Neural progenitor cell (in vitro differentiated cells): Measurements from ENCODE around the gene CHRNA4. TPM values are rescaled to one million over a fixed set of nuclear protein-coding genes. Genes with fewer than 3 reads are reported as not detected.

Experiments
- DNase-seq: peaks from one replicate; pipeline ENCODE4 v3.0.0-alpha.2; 2016; ENCODE audit warnings: low spot score
- H2AFZ ChIP-seq: fragments of 200-600 bp; sonication (generic); replicated peaks from 2 replicates; pipeline ENCODE4 v1.6.1; 2016; ENCODE audit warnings: antibody characterized with exemption
- H3F3A ChIP-seq: fragments of 200-600 bp; sonication (generic); 2 replicates; pipeline ENCODE4 v1.6.1; 2016; ENCODE audit warnings: antibody characterized with exemption, low read depth
- H3K27ac ChIP-seq: fragments of 200-600 bp; sonication (generic); 2 replicates; pipeline ENCODE4 v1.5.1; 2016; ENCODE audit warnings: mild to moderate bottlenecking
- H3K27me3 ChIP-seq: fragments of 200-600 bp; sonication (generic); 2 replicates; pipeline ENCODE4 v1.6.1; 2016; ENCODE audit warnings: mild to moderate bottlenecking, moderate library complexity
- H3K36me3 ChIP-seq: fragments of 200-600 bp; sonication (generic); 2 replicates; pipeline ENCODE4 v1.5.1; 2016
- H3K4me1 ChIP-seq: fragments of 200-600 bp; sonication (generic); 2 replicates; pipeline ENCODE4 v1.6.1; 2016; ENCODE audit warnings: mixed run types
- H3K4me2 ChIP-seq: fragments of 200-600 bp; sonication (generic); 2 replicates; pipeline ENCODE4 v1.6.1; 2016
- H3K4me3 ChIP-seq: fragments of 200-600 bp; sonication (generic); 2 replicates; pipeline ENCODE4 v1.5.1; 2016
- H3K79me2 ChIP-seq: fragments of 200-600 bp; sonication (generic); 2 replicates; pipeline ENCODE4 v1.6.1; 2016; ENCODE audit warnings: low read depth
- H3K9ac ChIP-seq: fragments of 200-600 bp; sonication (generic); 2 replicates; pipeline ENCODE4 v1.6.1; 2016
- H3K9me3 ChIP-seq: fragments of 200-600 bp; sonication (generic); 2 replicates; pipeline ENCODE4 v1.5.1; 2016; ENCODE audit warnings: low read depth
- H4K20me1 ChIP-seq: fragments of 200-600 bp; sonication (generic); 2 replicates; pipeline ENCODE4 v1.6.1; 2016; ENCODE audit warnings: low read depth
- H3K27ac Mint-ChIP-seq: 3 replicates; pipeline ENCODE4 v1.8.0; 2021; ENCODE audit warnings: mixed read lengths
- H3K27me3 Mint-ChIP-seq: 2 replicates; pipeline ENCODE4 v1.8.0; 2022; ENCODE audit warnings: low read depth, mild to moderate bottlenecking, inconsistent platforms, moderate library complexity, mixed read lengths; ENCODE audit not compliant: insufficient read depth
- H3K36me3 Mint-ChIP-seq: 3 replicates; pipeline ENCODE4 v1.8.0; 2021; ENCODE audit warnings: mixed read lengths
- H3K4me1 Mint-ChIP-seq: 3 replicates; pipeline ENCODE4 v1.8.0; 2021; ENCODE audit warnings: mixed read lengths
- H3K4me3 Mint-ChIP-seq: 3 replicates; pipeline ENCODE4 v1.8.0; 2021; ENCODE audit warnings: mild to moderate bottlenecking, moderate library complexity, mixed read lengths
- H3K9me3 Mint-ChIP-seq: 3 replicates; pipeline ENCODE4 v1.8.0; 2020; ENCODE audit warnings: mixed read lengths
- EZH2 ChIP-seq: fragments of 200-600 bp; sonication (generic); IDR thresholded peaks from 2 replicates; pipeline ENCODE4 v1.6.1; 2017; ENCODE audit warnings: antibody characterized with exemption, mild to moderate bottlenecking, moderate library complexity
- EZH2phosphoT487 ChIP-seq: fragments of 200-600 bp; sonication (generic); IDR thresholded peaks from 2 replicates; pipeline ENCODE4 v1.6.1; 2017; ENCODE audit warnings: antibody characterized with exemption
- total RNA-seq: library from RNA; depleted of rRNA; stranded (reverse); fragments of >200 nt; gene quantifications from 2 replicates; pipeline ENCODE4 v1.2.3, GENCODE V29; 2015; ENCODE audit warnings: low replicate concordance
- TF ChIP-seq, protein P1 (sequence below): fragments of 200-600 bp; sonication (generic); IDR thresholded peaks from 2 replicates; pipeline ENCODE4 v1.5.1; 2017; ENCODE audit warnings: antibody characterized with exemption, mild to moderate bottlenecking

CHRNA4 gene
- total RNA-seq, 1 donor from 2014 or later, result not detected

DNA sequence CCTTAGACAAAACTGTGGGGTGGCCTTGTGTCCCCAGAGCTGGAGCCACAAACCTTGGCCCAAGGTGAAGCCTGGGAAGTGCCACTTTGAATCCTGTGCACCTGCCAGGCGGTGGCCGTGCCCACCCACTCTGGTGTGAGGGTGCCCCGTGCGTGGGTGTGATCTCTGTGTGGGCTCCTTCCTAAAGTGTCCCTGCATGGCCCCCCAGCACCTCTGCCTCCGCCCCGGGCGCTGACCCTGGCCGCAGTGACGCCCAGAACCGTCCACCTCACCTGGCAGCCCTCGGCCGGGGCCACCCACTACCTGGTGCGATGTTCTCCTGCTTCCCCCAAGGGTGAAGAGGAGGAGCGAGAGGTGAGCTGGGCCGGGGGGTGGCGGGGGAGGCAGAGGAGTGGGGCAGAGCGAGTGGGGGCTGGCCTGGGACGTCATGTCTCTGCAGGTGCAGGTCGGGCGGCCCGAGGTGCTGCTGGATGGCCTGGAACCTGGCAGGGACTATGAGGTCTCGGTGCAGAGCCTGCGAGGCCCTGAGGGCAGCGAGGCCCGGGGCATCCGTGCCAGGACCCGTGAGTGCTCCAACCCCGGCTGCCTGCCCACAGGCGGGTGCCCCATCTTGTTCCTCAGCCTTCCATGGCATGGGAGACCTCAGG lies 49.8 kb downstream of the CHRNA4 start:
- H3K9ac ChIP-seq, result no peak overlapping the region
- H3K4me3 ChIP-seq, result no peak overlapping the region
- no peak for DNase-seq
- no peak for TF ChIP-seq EZH2phosphoT487
- peaks cover 3% of the 10 kb centered on the region for H3K4me1 ChIP-seq
- no peak overlapping the region for H3K4me2 ChIP-seq
- H3K4me1 Mint-ChIP-seq, result peaks cover 14% of the 10 kb centered on the region
- no peak overlapping the region for H2AFZ ChIP-seq
- peaks cover 4% of the 10 kb centered on the region for H4K20me1 ChIP-seq
- H3K9me3 ChIP-seq, result no peaks in the 10 kb centered on the region
- H3K4me3 Mint-ChIP-seq, result no peak overlapping the region
- no peaks in the 10 kb centered on the region for H3F3A ChIP-seq
- no peaks in the 10 kb centered on the region for H3K9me3 Mint-ChIP-seq
- H3K36me3 Mint-ChIP-seq, result no peaks in the 10 kb centered on the region
- no peak overlapping the region for H3K27ac Mint-ChIP-seq
- H3K27ac ChIP-seq, result no peak overlapping the region
- H3K79me2 ChIP-seq, result no peaks in the 10 kb centered on the region
- no peaks in the 10 kb centered on the region for H3K36me3 ChIP-seq
- H3K27me3 ChIP-seq, result no peaks in the 10 kb centered on the region
- H3K27me3 Mint-ChIP-seq, result peaks cover 2% of the 10 kb centered on the region

DNA sequence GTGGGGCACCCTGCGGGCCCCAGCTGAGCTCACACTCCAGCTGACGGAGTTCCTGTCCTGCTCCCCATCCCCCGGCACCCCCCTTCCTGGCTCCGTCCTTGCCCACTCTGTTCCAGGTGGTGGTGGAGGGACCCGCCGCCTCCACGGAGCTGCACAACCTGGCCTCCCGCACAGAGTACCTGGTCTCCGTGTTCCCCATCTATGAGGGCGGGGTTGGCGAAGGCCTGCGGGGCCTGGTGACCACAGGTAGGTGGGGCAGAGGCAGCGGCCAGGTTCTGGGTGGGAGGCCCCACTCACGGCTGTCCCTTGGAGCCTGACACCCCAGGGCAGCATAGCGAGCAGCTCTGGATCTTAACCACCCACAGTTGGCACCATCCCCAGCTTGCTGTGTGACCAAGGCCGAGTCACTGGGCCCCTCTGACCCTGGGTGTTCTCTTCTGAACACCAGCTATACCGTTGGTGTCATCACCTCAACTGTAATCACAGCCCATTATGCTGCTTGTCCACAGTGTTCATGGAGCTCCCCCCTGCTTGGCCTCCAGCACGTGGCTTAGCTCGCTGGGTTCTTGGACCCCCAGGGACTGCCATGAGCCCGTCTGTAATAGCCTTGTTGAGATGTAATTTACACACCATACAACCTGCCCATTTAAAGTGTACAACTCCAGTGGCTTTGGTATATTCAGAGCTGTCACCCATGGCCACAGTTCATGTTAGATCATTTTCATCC lies 50.7 kb downstream of the CHRNA4 start:
- no peak for DNase-seq
- H3K9ac ChIP-seq, result no peak overlapping the region

DNA sequence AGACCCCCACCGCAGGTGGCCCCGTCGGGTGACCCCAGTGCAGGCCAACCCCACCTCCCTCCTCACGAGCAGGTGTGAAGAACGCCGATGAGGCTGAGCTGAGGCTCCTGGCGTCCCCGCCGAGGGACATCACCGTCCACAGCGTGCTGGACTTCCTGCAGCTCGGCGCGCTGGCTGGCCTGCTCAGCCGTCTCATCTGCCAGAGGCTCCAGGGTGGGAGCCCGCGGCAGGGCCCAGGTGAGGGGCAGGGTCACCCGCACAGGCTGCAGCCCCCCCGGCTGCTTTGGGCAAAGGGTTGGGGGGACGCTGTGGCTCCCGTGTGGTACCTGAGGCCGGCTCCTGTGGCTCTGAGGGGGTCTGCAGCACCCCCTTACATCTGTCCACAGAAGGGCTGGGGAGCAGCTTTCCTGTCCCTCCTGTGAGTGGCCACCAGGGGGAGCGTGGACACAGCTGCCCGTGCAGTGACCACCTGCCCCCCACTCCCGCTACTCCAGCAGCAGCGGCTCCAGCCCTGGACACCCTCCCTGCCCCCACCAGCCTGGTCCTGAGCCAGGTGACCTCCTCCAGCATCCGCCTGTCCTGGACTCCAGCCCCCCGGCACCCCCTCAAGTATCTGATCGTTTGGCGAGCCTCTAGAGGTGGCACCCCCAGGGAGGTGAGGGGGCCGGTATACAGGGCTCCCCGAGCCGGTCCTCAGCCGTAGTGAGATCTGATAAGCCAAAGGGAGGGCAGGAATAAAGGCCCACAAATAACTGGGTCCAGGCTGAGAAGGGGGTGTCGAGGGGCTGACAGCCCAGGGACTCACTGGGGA lies 51.7 kb downstream of the CHRNA4 start:
- H3K4me1 Mint-ChIP-seq, result peaks cover 12% of the 10 kb centered on the region
- Histone ChIP-seq H3F3A (no peaks in the 10 kb centered on the region), H3K9ac (no peak overlapping the region), H3K9me3 (no peaks in the 10 kb centered on the region), H3K27me3 (no peaks in the 10 kb centered on the region), H3K79me2 (no peaks in the 10 kb centered on the region), H2AFZ (no peak overlapping the region), H3K36me3 (no peaks in the 10 kb centered on the region), H3K4me2 (no peak overlapping the region), H3K4me3 (no peak overlapping the region), H4K20me1 (peaks cover 4% of the 10 kb centered on the region), H3K27ac (no peak overlapping the region), H3K4me1 (peaks cover 3% of the 10 kb centered on the region)
- peaks cover 6% of the 10 kb centered on the region for H3K27me3 Mint-ChIP-seq
- TF ChIP-seq EZH2 (no peak), EZH2phosphoT487 (no peak)
- TF ChIP-seq, protein P1, sequence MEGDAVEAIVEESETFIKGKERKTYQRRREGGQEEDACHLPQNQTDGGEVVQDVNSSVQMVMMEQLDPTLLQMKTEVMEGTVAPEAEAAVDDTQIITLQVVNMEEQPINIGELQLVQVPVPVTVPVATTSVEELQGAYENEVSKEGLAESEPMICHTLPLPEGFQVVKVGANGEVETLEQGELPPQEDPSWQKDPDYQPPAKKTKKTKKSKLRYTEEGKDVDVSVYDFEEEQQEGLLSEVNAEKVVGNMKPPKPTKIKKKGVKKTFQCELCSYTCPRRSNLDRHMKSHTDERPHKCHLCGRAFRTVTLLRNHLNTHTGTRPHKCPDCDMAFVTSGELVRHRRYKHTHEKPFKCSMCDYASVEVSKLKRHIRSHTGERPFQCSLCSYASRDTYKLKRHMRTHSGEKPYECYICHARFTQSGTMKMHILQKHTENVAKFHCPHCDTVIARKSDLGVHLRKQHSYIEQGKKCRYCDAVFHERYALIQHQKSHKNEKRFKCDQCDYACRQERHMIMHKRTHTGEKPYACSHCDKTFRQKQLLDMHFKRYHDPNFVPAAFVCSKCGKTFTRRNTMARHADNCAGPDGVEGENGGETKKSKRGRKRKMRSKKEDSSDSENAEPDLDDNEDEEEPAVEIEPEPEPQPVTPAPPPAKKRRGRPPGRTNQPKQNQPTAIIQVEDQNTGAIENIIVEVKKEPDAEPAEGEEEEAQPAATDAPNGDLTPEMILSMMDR, result peak; percentile 89
- H3K27ac Mint-ChIP-seq, result no peak overlapping the region
- H3K4me3 Mint-ChIP-seq, result no peak overlapping the region
- DNase-seq, result peak; percentile 84
- no peaks in the 10 kb centered on the region for H3K9me3 Mint-ChIP-seq
- H3K36me3 Mint-ChIP-seq, result no peaks in the 10 kb centered on the region

More for the DNA sequence above, 50.7 kb downstream of the CHRNA4 start:
- H3K9me3 ChIP-seq, result no peaks in the 10 kb centered on the region
- peaks cover 2% of the 10 kb centered on the region for H3K27me3 Mint-ChIP-seq
- H3K4me1 Mint-ChIP-seq, result peaks cover 9% of the 10 kb centered on the region
- H3K79me2 ChIP-seq, result no peaks in the 10 kb centered on the region
- no peaks in the 10 kb centered on the region for H3K27me3 ChIP-seq
- no peaks in the 10 kb centered on the region for H3K36me3 Mint-ChIP-seq
- H3K27ac Mint-ChIP-seq, result peak overlapping the region; percentile 61
- H3K4me3 ChIP-seq, result no peak overlapping the region
- no peaks in the 10 kb centered on the region for H3F3A ChIP-seq
- H3K4me3 Mint-ChIP-seq, result peak overlapping the region; percentile 46
- no peaks in the 10 kb centered on the region for H3K9me3 Mint-ChIP-seq
- H3K27ac ChIP-seq, result no peak overlapping the region
- no peaks in the 10 kb centered on the region for H3K36me3 ChIP-seq
- no peak overlapping the region for H3K4me2 ChIP-seq
- peaks cover 3% of the 10 kb centered on the region for H3K4me1 ChIP-seq
- H4K20me1 ChIP-seq, result peaks cover 4% of the 10 kb centered on the region
- TF ChIP-seq, protein P1, result no peak
- H2AFZ ChIP-seq, result no peak overlapping the region
